Activated T-helper 1 cell treated with anti-CD3 and anti-CD28 coated beads, Interleukin-2, amount 50 U/mL, for 16 hours (primary cell): Measurements from ENCODE around the gene XDH.

Experiments used
- DNase-seq, 2 donors: peaks; one replicate each; pipeline ENCODE4 v3.0.0-alpha.2; 2020; ENCODE audit warnings: low read depth in 1 of 2, low spot score in 1 of 2

XDH gene

GRCh38 chr2:31365834-31366505, 48.6 kb downstream of the XDH start:
- no peak for DNase-seq

- no peak for DNase-seq
These were observed 49.2 kb downstream of the XDH start for GRCh38 chr2:31365348-31365747.

- no peak for DNase-seq
These were observed 50.4 kb downstream of the XDH start for GRCh38 chr2:31363956-31364750.

- DNase-seq, result no peak
These were observed 52.0 kb downstream of the XDH start for GRCh38 chr2:31362581-31362980.

GRCh38 chr2:31359229-31359628, 55.3 kb downstream of the XDH start:
- no peak for DNase-seq

- DNase-seq, result no peak
These were observed 59.7 kb downstream of the XDH start for GRCh38 chr2:31354837-31355236.

- no peak for DNase-seq
These were observed 61.4 kb downstream of the XDH start for GRCh38 chr2:31353179-31353578.

GRCh38 chr2:31349684-31350083, 64.9 kb downstream of the XDH start:
- DNase-seq, result no peak

- DNase-seq, result no peak
These were observed 65.4 kb downstream of the XDH start for GRCh38 chr2:31349160-31349559.

- no peak for DNase-seq
These were observed 65.9 kb downstream of the XDH start for GRCh38 chr2:31348618-31349017.

- DNase-seq, result no peak
These were observed 66.8 kb downstream of the XDH start for GRCh38 chr2:31347750-31348149.

- no peak for DNase-seq
These were observed 67.2 kb downstream of the XDH start for GRCh38 chr2:31347319-31347718.

GRCh38 chr2:31344447-31344846, 70.1 kb downstream of the XDH start:
- DNase-seq, result no peak

- no peak for DNase-seq
These were observed 73.2 kb downstream of the XDH start for GRCh38 chr2:31341351-31341750.

GRCh38 chr2:31339696-31340095, 74.8 kb downstream of the XDH start:
- DNase-seq, result no peak

- DNase-seq, result no peak
These were observed 76.7 kb downstream of the XDH start for GRCh38 chr2:31337860-31338259.

GRCh38 chr2:31337197-31337596, 77.3 kb downstream of the XDH start:
- DNase-seq, result no peak

- DNase-seq, result no peak
These were observed 78.5 kb downstream of the XDH start for GRCh38 chr2:31335921-31336585.

GRCh38 chr2:31334311-31335026, 80.1 kb downstream of the XDH start:
- DNase-seq, result no peak

- DNase-seq, result peak; percentile 61 to 62
These were observed 80.9 kb downstream of the XDH start for GRCh38 chr2:31333527-31334183.

- no peak for DNase-seq
These were observed 81.5 kb downstream of the XDH start for GRCh38 chr2:31333046-31333445.
